ENCODE data around the gene FLRT1.

DNA sequence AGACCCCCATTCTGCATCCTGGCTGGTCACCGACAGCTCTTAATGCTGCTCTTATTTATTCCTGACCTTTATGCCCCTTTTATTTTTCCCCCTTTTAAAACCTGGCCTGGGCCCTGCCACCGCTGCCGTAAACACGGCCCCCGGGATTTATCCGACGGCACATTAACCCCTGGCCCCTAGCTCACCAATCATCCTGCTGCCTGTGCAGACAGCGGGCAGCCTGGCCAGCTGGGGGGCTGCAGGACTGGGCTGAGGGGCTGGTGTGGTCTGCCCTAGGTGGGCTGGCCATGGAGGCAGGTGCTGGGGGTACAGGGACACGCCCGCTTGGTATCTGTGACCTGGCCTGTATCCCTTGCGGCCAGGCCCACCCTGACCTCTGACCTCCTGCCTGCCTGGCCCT lies 21.4 kb upstream of the FLRT1 start:
- TF ChIP-seq, protein P1, sequence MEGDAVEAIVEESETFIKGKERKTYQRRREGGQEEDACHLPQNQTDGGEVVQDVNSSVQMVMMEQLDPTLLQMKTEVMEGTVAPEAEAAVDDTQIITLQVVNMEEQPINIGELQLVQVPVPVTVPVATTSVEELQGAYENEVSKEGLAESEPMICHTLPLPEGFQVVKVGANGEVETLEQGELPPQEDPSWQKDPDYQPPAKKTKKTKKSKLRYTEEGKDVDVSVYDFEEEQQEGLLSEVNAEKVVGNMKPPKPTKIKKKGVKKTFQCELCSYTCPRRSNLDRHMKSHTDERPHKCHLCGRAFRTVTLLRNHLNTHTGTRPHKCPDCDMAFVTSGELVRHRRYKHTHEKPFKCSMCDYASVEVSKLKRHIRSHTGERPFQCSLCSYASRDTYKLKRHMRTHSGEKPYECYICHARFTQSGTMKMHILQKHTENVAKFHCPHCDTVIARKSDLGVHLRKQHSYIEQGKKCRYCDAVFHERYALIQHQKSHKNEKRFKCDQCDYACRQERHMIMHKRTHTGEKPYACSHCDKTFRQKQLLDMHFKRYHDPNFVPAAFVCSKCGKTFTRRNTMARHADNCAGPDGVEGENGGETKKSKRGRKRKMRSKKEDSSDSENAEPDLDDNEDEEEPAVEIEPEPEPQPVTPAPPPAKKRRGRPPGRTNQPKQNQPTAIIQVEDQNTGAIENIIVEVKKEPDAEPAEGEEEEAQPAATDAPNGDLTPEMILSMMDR (IDR thresholded peaks at IDR 0.05) = no peak
- no peak for TF ChIP-seq ZFX (IDR thresholded peaks at IDR 0.05; ENCODE audit: borderline replicate concordance)

All from 22Rv1 (cell line).